GM11168 (cell line): ENCODE data around the gene INF2.
"Not testable (repeated sequence)": the region's sequence is repeated elsewhere in the genome, so short reads cannot be mapped to it uniquely, and the experiment has no call there.

Source experiments
- in situ Hi-C: fragments of 300-500 bp; cut with MboI; formaldehyde crosslinking; loops from one replicate; pipeline ENCODE4 v1.12.0; 2022; ENCODE audit warnings: low sequenced_read_pairs; ENCODE audit not compliant: unreplicated experiment

Gene INF2

GRCh38 chr14:104655128-104655848 is 34.1 kb upstream of the INF2 start:
- in situ Hi-C loops, result loop anchor here (10.0 kb wide), 1 partner anchor 60 kb away; no protein-coding TSS in a partner anchor

GRCh38 chr14:104656014-104656714 is 33.3 kb upstream of the INF2 start:
- in situ Hi-C loops, result loop anchor here (10.0 kb wide), 1 partner anchor 59 kb away; no protein-coding TSS in a partner anchor

GRCh38 chr14:104657101-104657524 is 32.3 kb upstream of the INF2 start:
- in situ Hi-C loops, result loop anchor here (10.0 kb wide), 1 partner anchor 58 kb away; no protein-coding TSS in a partner anchor

- in situ Hi-C loops, result loop anchor here (10.0 kb wide), 1 partner anchor 57 kb away; no protein-coding TSS in a partner anchor
Measured at GRCh38 chr14:104657563-104658324, 31.7 kb upstream of the INF2 start.

- in situ Hi-C loops, result loop anchor here (10.0 kb wide), 1 partner anchor 56 kb away; no protein-coding TSS in a partner anchor
Measured at GRCh38 chr14:104658325-104658712, 31.1 kb upstream of the INF2 start.

GRCh38 chr14:104659146-104659545 is 30.3 kb upstream of the INF2 start:
- in situ Hi-C loops, result loop anchor here (10.0 kb wide), 1 partner anchor 56 kb away; no protein-coding TSS in a partner anchor

GRCh38 chr14:104659764-104660523 is 29.5 kb upstream of the INF2 start:
- in situ Hi-C loops, result loop anchor here (10.0 kb wide), 1 partner anchor 55 kb away; no protein-coding TSS in a partner anchor

- in situ Hi-C loops, result no loop called here
Measured at GRCh38 chr14:104660597-104660996, 28.8 kb upstream of the INF2 start.

GRCh38 chr14:104661086-104661485 is 28.3 kb upstream of the INF2 start:
- in situ Hi-C loops, result no loop called here

GRCh38 chr14:104661528-104662157 is 27.8 kb upstream of the INF2 start:
- in situ Hi-C loops, result not testable (repeated sequence)

GRCh38 chr14:104662472-104662871 is 26.9 kb upstream of the INF2 start:
- in situ Hi-C loops, result not testable (repeated sequence)

- in situ Hi-C loops, result no loop called here
Measured at GRCh38 chr14:104664107-104664506, 25.3 kb upstream of the INF2 start.

- in situ Hi-C loops, result no loop called here
Measured at GRCh38 chr14:104664588-104664987, 24.8 kb upstream of the INF2 start.

GRCh38 chr14:104665114-104665656 is 24.2 kb upstream of the INF2 start:
- in situ Hi-C loops, result no loop called here

GRCh38 chr14:104665657-104666522 is 23.5 kb upstream of the INF2 start:
- in situ Hi-C loops, result no loop called here

GRCh38 chr14:104666523-104666895 is 22.9 kb upstream of the INF2 start:
- in situ Hi-C loops, result not testable (repeated sequence)

GRCh38 chr14:104666981-104667380 is 22.4 kb upstream of the INF2 start:
- in situ Hi-C loops, result no loop called here

- in situ Hi-C loops, result no loop called here
Measured at GRCh38 chr14:104669697-104670096, 19.7 kb upstream of the INF2 start.
